ENCODE data around the gene RPL29.
A peak's percentile ranks its signal among the peaks of the same experiment; 100 is the strongest.

The RPL29 gene

GRCh38 chr3:51984269-51984647 is 11.4 kb downstream of the RPL29 start:
- DNase-seq (ENCODE audit: low spot score) = no peak
- TF ChIP-seq CTCF (IDR thresholded peaks at IDR 0.05; ENCODE audit: borderline replicate concordance, control extremely low read depth, extremely low read depth, insufficient read depth, missing control alignments) = no peak
- in situ Hi-C loops (cut with MboI; ENCODE audit: low sequenced_read_pairs, unreplicated experiment) = no loop called here

GRCh38 chr3:51983578-51984268 is 12.0 kb downstream of the RPL29 start:
- TF ChIP-seq CTCF (IDR thresholded peaks at IDR 0.05; ENCODE audit: borderline replicate concordance, control extremely low read depth, extremely low read depth, insufficient read depth, missing control alignments) = no peak
- in situ Hi-C loops (cut with MboI; ENCODE audit: low sequenced_read_pairs, unreplicated experiment) = no loop called here
- DNase-seq (ENCODE audit: low spot score) = no peak

- TF ChIP-seq CTCF (IDR thresholded peaks at IDR 0.05; ENCODE audit: borderline replicate concordance, control extremely low read depth, extremely low read depth, insufficient read depth, missing control alignments) = no peak
- in situ Hi-C loops (cut with MboI; ENCODE audit: low sequenced_read_pairs, unreplicated experiment) = no loop called here
- DNase-seq (ENCODE audit: low spot score) = peak; percentile 98
Measured at GRCh38 chr3:51982838-51983577, 12.7 kb downstream of the RPL29 start, which contains the start of gene ACY1. Gene ACY1, plus strand, starts transcription at chr3:51983535. Its CDS starts 530 bp downstream, at chr3:51984065.

GRCh38 chr3:51982352-51982837 is 13.3 kb downstream of the RPL29 start:
- peak; percentile 46 for TF ChIP-seq CTCF (IDR thresholded peaks at IDR 0.05; ENCODE audit: borderline replicate concordance, control extremely low read depth, extremely low read depth, insufficient read depth, missing control alignments)
- in situ Hi-C loops (cut with MboI; ENCODE audit: low sequenced_read_pairs, unreplicated experiment) = no loop called here
- DNase-seq (ENCODE audit: low spot score) = peak; percentile 80

- no peak for DNase-seq (ENCODE audit: low spot score)
- in situ Hi-C loops (cut with MboI; ENCODE audit: low sequenced_read_pairs, unreplicated experiment) = no loop called here
- no peak for TF ChIP-seq CTCF (IDR thresholded peaks at IDR 0.05; ENCODE audit: borderline replicate concordance, control extremely low read depth, extremely low read depth, insufficient read depth, missing control alignments)
Measured at GRCh38 chr3:51980253-51980652, 15.4 kb downstream of the RPL29 start.

- no peak for TF ChIP-seq CTCF (IDR thresholded peaks at IDR 0.05; ENCODE audit: borderline replicate concordance, control extremely low read depth, extremely low read depth, insufficient read depth, missing control alignments)
- in situ Hi-C loops (cut with MboI; ENCODE audit: low sequenced_read_pairs, unreplicated experiment) = no loop called here
- no peak for DNase-seq (ENCODE audit: low spot score)
Measured at GRCh38 chr3:51978143-51978502, 17.6 kb downstream of the RPL29 start.

All from GM13976 (cell line).